ENCODE results near the gene KIAA1614. TPM values are rescaled to one million over a fixed set of nuclear protein-coding genes. Genes with fewer than 3 reads are reported as not detected.
A peak's percentile ranks its signal among the peaks of the same experiment; 100 is the strongest.

KIAA1614 gene
- total RNA-seq, 2 donors from 2014 or later = 9.8 to 13.8 TPM

GRCh38 chr1:180908074-180908765, 4.5 kb upstream of the KIAA1614 start:
- Histone ChIP-seq H3K4me1 (ENCODE audit: control insufficient read depth in 1 of 2, low read depth in 2 of 2) (peaks cover 0 to 29% of the 10 kb centered on the region in 2 donors), H3K36me3 (no peaks in the 10 kb centered on the region), H3K27me3 (replicated peaks; ENCODE audit: insufficient read depth) (no peaks in the 10 kb centered on the region), H3K4me3 (no peak overlapping the region), H3K9me3 (no peaks in the 10 kb centered on the region), H3K27ac (no peak overlapping the region)
- ATAC-seq (ENCODE audit: insufficient number of reproducible peaks, low FRiP score, low read depth) (no peak), DNase-seq (ENCODE audit: low spot score) (no peak)
- TF ChIP-seq CTCF (IDR thresholded peaks at IDR 0.05) = no peak

- ATAC-seq (ENCODE audit: insufficient number of reproducible peaks, low FRiP score, low read depth) = no peak
- Histone ChIP-seq H3K36me3 (no peaks in the 10 kb centered on the region), H3K4me1 (ENCODE audit: control insufficient read depth in 1 of 2, low read depth in 2 of 2) (peaks cover 0 to 36% of the 10 kb centered on the region in 2 donors), H3K27me3 (replicated peaks; ENCODE audit: insufficient read depth) (no peaks in the 10 kb centered on the region), H3K9me3 (no peaks in the 10 kb centered on the region), H3K4me3 (no peak overlapping the region), H3K27ac (no peak overlapping the region)
- DNase-seq (ENCODE audit: low spot score) = no peak
- no peak for TF ChIP-seq CTCF (IDR thresholded peaks at IDR 0.05)
Measured at GRCh38 chr1:180909005-180909414, 3.7 kb upstream of the KIAA1614 start.

GRCh38 chr1:180909462-180909976, 3.2 kb upstream of the KIAA1614 start:
- no peaks in the 10 kb centered on the region for H3K27me3 ChIP-seq (replicated peaks; ENCODE audit: insufficient read depth)
- peaks cover 0 to 40% of the 10 kb centered on the region in 2 donors for H3K4me1 ChIP-seq (ENCODE audit: control insufficient read depth in 1 of 2, low read depth in 2 of 2)
- no peaks in the 10 kb centered on the region for H3K36me3 ChIP-seq
- DNase-seq (ENCODE audit: low spot score) = no peak
- H3K9me3 ChIP-seq = no peaks in the 10 kb centered on the region
- H3K4me3 ChIP-seq = no peak overlapping the region
- TF ChIP-seq CTCF (IDR thresholded peaks at IDR 0.05) = no peak
- H3K27ac ChIP-seq = no peak overlapping the region
- no peak for ATAC-seq (ENCODE audit: insufficient number of reproducible peaks, low FRiP score, low read depth)

- ATAC-seq (ENCODE audit: insufficient number of reproducible peaks, low FRiP score, low read depth) (peak; percentile 10), DNase-seq (ENCODE audit: low spot score) (no peak)
- Histone ChIP-seq H3K9me3 (no peaks in the 10 kb centered on the region), H3K27me3 (replicated peaks; ENCODE audit: insufficient read depth) (no peaks in the 10 kb centered on the region), H3K36me3 (peaks cover 9% of the 10 kb centered on the region), H3K4me1 (ENCODE audit: control insufficient read depth in 1 of 2, low read depth in 2 of 2) (peaks cover 0 to 40% of the 10 kb centered on the region in 2 donors), H3K27ac (peak overlapping the region; percentile 84 to 91), H3K4me3 (peak overlapping the region; percentile 86)
- no peak for TF ChIP-seq CTCF (IDR thresholded peaks at IDR 0.05)
Measured at GRCh38 chr1:180911640-180912191, 981 bp upstream of the KIAA1614 start.

- no peak for TF ChIP-seq CTCF (IDR thresholded peaks at IDR 0.05)
- ATAC-seq (ENCODE audit: insufficient number of reproducible peaks, low FRiP score, low read depth) (peak; percentile 6), DNase-seq (ENCODE audit: low spot score) (no peak)
- Histone ChIP-seq H3K27me3 (replicated peaks; ENCODE audit: insufficient read depth) (no peaks in the 10 kb centered on the region), H3K4me3 (peak overlapping the region; percentile 86), H3K36me3 (peaks cover 14% of the 10 kb centered on the region), H3K27ac (peak overlapping the region; percentile 84 to 91), H3K9me3 (no peaks in the 10 kb centered on the region), H3K4me1 (ENCODE audit: control insufficient read depth in 1 of 2, low read depth in 2 of 2) (peaks cover 0 to 40% of the 10 kb centered on the region in 2 donors)
Measured at GRCh38 chr1:180912211-180912800, 391 bp upstream of the KIAA1614 start.

All from thoracic aorta (tissue), 2 donors.